A549 (cell line): Measurements from ENCODE around the gene TIMP1.

ENCODE experiments used
- HOXB13 ChIP-seq: fragments of 250-450 bp; sonication (Bioruptor Pico); IDR thresholded peaks from 2 replicates; pipeline ENCODE4 v1.5.0; 2020; ENCODE audit warnings: low read depth, mild to moderate bottlenecking, moderate library complexity
- POLR2A ChIP-seq: IDR thresholded peaks from 2 replicates; pipeline ENCODE4 v1.6.1; 2012; ENCODE audit warnings: mild to moderate bottlenecking, low read length

DNA sequence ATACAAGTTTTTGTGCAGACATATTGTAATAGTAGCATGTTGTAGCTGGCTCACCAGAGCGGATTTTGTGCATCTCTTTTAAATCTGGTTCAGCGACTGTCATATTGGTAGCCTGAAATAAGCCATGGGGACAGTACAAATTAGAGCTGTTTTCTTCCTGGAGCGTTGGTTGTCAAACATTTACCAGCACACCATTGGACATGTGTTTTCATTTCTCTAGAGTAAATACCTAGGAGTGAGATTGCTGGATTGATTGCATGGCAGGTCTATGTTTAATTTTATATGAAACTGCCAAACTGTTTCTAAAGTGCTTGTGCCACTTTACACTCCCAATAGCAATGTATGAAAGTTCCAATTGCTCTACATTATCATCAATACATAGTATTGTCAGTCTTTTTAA, 23.8 kb upstream of the TIMP1 start:
- TF ChIP-seq HOXB13 (CRISPR knock-in tag) (no peak), POLR2A (no peak)
